UCSD-AML1 (cell line): Measurements from ENCODE around the gene GNAZ.

Experiments
- DNase-seq: peaks from one replicate; lab custom pipeline; 2025; ENCODE audit not compliant: unreplicated experiment; lab: John Stamatoyannopoulos, UW

The GNAZ gene

DNA sequence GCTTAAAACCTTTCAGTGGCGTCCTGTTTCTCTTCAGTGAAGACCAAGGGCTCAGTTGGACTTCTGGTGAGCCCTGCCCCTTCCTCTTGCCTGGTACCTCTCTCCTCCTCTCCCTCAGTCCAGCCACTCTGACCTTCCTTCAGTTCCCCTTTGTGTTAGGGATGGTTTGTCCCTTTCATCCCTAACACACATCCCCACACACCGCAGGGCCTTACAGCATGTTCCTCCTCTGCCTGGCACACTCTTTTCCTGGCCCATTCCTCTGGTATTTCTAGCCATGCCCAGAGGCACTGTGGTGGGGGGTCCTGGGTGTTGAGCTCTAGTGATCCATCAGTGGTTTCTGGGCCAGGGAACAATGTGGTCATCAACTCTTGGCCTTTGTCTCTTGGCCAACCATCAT lies 21.4 kb downstream of the GNAZ start:
- no peak for DNase-seq

DNA sequence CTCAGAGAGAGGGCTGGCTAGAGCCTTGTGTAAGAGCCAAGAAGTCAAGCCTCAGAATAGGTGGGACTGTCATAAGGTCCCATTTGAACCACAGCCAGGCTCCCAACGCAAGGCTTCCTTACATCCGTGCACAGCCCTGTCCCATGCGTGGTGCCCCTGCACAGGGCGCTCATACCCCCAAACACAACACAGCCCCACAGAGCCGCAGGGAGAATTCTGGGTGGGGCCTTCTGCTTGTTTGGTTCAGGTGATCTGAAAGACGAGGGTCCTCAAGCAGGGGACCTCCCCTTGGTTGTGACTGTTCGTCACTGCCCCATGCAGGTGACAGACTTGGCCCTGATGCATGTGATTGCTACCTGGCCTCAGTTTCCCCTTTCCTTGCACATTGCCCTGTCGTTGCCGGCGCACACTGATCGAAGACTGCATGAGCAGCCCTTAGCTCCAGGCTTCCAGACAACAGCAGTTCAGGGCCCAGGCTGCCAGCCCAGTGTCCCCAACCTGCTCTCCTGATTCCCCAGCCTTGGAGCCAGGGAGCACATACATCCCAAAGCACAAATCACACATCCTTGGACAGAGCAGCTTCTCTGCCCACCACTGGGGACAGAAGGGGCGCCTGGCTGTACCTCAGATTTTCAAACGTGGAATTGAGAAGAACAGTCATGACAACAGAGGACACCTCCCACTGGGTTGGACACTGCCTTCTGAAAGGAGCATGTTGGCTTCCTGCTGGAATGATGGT lies 22.1 kb downstream of the GNAZ start:
- DNase-seq, result no peak

DNA sequence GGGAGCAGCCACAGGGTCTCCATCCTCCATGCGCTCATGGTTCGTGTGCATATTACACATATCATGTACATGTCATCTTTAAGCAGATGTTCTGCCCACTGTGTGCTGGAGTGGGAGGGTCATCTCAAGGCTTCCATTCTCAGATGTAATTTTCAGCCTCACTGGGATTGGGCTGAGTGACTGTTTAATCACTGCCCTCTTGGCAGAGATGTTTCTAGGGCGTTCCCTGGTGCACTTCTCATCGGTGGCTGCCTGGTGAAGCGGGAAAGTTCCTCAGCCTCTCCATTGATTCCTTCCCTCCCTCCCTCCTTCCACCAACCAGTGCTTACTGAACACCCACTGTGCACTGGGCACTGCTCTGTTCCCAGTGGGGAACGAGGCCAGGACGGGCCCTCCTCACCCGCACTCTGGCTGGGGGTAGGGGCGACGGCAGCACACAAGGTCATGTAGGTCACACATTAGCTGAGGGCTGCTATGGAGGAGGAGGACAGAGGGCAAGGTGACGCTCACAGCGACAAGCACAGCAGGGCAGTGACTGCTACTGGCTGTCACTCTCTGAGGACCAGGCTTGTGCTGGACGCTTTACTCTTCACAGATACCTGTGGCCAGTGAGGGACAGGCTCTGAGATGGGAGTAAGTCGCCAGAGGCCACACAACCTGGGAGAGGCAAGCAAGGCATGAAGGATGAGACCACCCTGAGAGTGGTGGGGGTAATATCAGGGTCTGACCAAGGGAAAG lies 22.9 kb downstream of the GNAZ start:
- DNase-seq, result no peak

DNA sequence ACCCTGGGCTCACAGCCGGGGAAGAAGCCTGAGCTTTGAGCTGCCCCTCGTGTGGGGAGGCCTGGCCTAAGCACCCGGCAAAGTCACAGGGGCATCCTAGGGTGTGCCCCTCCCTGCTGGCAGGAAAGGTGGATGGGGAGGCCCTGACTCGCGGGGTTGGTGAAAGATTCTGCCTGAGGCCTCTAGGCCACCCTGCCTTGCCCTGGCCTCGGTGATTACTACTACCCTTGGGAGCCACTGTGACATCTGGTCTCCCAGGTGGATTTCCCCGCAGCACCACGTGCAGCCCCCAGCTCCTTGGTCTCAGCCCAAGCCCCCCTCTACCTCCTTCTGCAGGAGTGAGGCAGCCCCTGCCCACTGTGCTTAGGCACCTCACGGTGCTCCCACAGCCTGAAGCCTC lies 23.9 kb downstream of the GNAZ start:
- DNase-seq, result no peak

DNA sequence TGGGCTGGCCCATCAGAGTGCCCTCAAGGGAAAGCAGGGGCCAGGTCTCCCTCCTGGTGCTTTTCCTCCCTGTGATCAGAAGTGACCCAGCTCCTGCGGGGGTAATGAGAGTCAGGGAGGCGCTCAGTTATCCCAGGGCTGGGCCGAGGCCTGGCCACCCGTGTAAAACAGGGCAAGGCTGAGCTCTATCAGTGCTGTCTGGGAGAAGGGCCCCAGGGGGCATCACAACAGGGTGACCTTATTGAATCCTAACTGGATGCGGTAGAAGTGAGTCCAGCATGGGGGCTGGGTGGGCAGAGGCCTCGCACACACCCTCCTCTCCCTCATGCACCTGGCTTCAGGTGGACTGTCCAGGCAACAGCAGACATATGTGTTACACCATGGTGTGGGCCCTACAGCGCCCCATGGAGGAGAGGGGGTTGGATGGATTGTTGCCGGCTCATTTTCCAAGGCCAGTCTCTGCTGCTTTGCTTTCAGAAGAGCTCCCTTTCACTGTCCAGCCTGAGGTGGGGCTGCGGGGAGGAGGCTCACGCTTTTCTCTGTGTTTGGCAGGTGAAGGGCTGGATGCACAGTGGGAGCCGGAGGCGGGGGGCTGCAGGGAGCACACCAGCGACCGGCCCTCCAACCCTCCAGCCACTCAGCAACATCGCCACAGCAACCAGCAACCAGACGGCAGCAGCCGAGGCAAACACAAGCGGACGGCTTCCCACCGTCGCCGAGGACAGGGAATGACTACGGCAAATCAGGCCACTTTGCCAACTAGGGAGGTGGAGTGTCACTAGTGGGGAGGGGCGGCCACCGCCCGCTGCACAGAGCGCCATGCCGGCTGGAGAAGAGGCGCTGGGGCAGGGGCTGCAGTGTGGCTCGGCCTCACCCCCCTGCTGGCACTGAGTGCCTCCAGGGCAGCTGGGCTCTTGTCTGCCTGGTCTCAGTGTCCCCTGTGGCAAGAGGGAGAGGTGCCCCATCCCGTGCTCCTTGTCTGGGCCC lies 24.7 kb downstream of the GNAZ start:
- DNase-seq, result no peak

DNA sequence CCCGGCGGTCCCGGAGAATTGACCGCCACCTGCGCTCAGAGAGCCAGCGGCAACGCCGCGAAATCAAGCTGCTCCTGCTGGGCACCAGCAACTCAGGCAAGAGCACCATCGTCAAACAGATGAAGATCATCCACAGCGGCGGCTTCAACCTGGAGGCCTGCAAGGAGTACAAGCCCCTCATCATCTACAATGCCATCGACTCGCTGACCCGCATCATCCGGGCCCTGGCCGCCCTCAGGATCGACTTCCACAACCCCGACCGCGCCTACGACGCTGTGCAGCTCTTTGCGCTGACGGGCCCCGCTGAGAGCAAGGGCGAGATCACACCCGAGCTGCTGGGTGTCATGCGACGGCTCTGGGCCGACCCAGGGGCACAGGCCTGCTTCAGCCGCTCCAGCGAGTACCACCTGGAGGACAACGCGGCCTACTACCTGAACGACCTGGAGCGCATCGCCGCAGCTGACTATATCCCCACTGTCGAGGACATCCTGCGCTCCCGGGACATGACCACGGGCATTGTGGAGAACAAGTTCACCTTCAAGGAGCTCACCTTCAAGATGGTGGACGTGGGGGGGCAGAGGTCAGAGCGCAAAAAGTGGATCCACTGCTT lies 25.5 kb downstream of the GNAZ start:
- DNase-seq, result no peak

DNA sequence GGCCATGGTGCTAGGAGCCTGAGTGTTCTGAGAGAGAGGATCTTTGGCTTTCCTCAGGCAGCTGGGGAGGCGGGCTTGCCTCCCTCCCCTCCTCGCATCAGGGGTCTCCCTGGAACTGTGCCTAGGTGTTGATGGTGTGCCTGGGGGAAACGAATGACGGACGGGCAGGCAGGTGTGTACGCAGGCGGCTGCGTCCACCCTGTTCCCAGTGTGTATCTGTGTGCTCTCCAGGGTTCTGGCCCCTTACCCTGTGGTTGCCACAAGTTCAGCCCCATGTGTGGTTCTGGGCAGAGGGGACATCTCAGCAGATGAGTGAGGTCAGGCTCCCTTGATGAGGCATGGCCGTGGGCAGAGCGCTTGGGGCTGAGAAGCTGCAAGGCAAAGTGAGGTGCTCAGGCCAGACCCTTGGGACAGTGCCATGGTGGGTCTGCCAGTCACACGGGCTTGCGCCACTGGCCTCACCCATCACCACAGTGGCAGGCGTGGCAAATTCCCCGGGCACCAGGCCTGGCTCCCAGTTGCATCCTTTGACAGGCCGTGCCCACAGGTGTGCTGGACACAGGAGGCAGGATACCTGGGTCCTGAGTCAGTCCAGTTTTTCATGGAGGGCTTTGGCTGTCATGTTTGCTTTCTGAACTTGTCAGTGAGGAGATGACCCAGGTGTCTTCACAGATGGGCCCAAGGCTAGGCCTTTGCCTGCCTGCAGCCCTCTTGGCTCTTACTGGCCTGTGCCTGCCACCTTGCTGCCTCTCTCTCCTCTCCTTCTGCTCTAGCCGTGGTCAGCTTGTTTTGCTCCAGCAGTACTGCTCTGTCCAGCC lies 27.3 kb downstream of the GNAZ start:
- DNase-seq, result no peak

DNA sequence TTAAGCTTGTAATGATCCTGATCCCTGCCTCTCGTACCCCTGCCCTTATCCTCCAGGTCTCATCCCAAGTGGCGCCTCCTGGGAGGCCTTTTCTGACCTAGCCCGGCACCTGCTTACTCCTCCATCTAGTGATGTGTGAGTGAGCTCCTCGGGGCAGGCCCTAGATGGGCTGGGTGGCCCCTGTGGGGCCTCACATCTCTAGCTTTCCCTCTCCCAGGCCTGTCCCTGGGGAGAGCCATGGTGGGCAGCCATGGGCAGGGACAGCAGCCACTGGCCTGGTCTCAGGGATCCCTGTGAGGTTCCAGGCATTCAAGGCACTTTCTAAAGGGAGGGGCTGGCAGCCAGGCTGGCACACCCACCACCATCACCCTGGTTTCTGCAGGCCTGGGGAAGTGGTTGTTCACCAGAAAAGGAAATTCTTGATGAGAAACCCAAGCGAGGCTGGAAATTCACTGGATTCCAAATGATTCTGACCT lies 27.9 kb downstream of the GNAZ start:
- DNase-seq, result no peak

DNA sequence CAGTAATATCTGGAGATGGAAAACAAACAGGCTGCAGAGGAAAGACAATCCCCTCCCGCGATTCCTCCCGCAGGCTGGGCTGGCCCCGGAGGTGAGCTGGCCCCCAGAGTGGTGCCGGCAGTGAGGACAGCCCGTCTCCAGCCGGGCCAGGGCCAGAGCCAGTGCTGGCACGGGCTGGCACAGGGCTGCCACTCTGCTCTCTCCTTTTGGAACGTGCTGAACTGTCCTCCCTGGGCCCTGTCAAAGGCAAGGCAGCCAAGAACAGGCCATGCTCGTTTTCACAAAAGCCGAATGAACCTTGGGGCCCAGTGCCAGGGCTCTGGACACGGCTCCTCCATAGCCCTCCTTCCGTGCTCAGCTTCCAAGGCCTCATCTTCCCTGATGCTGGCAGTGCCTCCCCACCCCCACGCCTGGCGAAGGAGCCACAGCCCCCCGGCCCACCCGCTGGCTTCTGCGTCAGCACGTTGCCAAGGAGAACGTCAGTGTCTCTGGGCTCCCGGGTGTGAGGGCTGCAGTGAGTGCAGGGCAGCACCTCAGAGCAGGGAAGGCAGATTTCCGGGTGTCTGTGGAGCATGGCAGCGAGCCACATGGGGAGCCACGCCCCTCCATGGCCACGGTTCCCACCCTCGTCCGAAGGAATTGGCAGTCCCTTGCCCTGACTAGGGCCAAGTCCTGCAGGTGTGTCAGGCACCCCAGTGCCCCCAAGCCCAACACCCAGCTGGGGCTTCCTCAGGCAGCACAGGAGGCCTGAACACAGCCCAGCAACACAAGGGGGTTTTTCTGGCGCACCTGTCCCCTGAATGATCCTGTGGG lies 28.6 kb downstream of the GNAZ start:
- DNase-seq, result no peak

DNA sequence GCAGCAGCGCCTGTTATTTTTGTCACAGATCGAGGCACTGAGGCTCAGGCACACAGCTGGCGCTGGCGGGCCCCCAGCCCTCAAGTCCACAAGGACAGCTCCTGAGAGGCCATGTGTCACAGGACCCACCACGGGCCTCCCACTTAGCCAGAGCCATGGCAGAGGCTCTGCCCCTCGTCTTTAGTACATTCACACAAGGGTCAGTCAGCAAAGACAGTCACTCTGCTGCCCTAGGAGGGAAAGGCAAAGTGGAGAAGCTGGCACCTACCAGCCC lies 29.1 kb downstream of the GNAZ start:
- no peak for DNase-seq

DNA sequence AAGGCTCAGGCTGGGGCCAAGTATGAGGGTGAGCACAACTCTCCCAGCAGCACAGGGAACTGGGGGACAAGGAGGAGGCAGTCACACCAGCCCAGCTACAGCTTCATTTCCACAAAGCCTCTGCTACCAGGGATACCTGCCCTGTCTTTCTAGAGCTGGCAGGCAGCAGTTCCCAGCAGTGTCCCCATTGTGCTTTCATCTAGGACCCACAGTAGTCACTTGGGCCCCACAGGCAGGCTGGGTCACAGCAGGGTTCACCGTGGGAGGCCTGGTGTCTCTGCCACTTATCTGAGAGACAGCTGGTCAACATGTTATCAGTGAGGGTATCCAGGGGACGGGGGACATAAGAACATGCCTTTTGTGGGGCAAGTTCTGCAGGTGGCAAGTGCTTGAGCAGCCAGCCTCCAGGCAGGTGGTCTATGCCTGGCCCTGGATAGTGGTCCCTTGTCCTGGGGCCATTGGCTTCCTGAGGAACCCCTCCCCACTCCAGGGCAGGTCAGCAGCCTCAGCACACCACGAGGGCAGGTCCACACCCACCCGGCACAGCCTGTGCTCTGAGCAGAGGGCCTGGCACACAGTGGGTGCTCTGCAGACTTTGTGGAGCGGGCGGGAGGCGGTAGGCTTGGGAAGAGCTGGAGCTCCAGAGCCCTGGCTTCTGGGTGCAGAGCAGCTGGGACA lies 29.9 kb downstream of the GNAZ start:
- DNase-seq, result no peak

DNA sequence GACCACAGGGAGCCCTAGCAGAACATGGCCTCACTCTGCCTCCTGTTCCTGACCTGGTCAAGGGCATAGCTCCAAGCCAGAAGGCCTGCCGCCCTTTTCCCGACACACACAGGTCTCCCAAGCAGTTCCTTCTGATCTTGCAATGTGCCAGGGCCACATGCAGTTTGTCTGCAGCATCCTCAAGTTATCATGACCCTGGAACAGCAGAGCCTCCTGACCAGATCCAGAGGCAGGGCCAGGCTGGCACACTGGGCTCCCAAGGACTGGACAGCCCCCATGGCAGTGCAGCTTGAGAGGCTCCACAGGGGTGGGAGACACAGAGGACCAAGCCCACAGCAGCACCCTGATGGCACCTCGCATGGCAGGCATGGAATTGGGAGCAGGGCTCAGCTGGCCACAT lies 31.2 kb downstream of the GNAZ start:
- DNase-seq, result no peak

DNA sequence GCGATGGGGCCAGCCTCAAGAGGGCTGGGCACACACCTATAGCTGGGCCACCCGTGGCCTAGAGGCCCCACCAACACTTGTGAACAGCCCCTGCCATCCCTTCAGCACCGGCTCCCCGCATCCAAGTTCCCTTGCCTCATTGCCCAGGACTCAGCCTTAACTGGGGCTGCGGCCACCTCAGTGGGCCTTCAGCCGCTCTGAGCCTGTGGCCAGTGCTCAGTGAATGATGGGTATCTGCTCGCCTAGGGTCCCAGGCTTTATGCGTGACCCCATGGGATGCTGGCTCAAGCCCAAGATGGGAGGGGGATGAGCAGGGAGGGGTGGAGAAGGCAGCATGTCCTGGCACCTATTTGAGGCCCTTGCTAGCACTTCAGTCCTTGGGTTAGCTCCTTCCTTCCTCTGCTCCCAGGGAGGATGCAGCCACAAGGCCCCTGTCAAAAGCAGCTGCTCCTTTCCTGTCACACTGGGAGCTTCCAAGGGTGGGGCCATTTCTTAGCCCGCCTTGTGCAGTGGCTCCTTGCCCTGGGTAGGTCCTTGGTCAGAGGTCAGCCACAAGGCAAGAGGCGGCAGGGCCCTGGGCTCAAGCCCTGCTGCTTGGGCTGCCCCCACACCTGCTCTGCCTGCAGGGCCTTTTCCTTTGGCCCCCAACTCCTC lies 31.8 kb downstream of the GNAZ start:
- peak; percentile 23 for DNase-seq

DNA sequence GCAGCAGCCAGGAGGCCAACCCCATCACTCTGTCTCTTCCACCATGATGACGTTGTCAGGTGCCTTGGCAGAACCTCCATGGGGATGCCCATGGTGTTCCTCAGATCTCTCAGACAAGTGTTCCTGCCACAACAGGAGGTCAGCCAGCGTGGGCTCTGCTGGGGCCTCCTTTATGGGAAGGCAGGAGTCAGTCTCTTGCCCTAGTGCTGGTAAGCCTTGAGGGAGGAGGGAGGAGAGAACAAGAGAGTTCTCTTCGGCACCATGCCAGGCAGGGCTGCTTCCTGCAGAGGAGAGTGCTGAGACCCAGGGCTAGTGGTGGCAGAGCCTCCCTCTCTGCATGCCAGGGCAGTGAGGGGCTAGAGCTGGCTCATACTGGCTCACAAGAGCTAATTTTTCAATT lies 32.5 kb downstream of the GNAZ start:
- no peak for DNase-seq

DNA sequence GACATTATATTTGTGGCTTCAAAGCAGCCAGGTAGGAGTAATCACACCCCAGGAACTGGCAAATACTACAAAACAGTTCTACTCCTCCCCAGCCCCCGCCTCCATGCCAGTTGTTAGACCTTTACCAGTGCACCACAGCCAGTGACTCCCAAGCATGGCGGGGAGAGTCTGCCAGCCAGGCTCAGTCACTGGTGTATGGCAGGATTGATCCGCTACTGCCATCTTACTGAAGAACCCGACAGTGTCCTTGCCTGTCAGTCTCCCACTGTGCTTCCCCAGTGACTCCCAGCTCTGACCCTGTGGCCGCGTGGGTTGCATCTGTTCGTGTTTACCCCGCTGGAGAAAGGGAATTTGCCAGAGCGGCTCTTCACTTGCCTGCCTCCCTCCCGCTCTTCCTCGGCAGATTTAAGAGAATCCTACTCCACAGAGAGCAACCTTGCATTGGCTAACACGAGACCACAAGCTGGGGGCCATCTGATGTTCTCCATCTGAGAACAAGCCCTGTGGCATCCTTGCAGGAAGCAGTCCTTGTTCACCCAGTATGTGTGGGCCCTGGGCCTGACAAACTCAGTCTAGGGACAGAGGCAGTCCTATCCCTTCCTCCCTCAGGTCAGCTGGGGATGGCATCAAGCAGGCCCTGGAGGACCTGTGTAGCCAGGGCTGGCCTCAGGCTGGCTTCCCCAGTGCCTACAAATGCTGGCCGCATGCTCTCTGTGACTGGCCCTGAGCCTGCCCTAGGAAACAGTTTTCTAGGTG lies 33.1 kb downstream of the GNAZ start:
- no peak for DNase-seq

DNA sequence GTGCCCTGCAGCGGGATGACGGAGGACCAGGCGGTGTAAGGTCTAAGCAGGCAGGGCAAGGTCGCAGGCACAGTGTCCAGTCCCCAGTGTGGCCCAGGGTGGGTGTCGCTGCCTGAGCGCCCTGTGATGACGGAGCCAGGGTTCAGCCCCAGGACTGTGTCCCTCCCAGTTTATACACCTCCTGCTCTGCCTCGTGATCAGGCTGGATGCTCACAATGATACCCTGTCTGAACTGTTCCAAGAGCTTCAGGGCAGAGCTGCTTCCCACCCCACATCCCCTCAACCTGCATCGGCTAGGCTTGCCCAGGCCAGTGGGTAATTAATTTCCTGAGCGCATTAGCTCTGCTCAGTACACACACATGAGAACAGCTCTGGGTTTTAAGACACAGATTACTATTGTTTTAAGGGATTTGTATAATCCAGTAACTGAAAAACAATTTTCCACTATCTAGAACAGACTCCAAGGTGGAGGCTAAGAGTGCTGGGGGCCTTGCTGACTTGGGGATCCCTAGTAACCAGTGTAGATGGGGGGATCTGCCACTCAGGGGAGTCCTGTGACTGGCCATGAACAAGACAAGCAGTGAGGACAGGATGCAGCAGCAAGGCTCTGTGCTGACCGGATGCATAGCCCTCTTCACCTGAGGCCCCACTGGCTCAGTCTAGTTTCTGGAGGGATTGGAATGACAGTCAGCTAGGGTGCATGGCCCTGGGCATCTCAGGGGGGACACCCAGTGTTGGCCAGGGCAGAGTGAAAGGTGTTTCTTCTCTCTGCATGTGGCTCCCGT lies 34.1 kb downstream of the GNAZ start:
- no peak for DNase-seq

DNA sequence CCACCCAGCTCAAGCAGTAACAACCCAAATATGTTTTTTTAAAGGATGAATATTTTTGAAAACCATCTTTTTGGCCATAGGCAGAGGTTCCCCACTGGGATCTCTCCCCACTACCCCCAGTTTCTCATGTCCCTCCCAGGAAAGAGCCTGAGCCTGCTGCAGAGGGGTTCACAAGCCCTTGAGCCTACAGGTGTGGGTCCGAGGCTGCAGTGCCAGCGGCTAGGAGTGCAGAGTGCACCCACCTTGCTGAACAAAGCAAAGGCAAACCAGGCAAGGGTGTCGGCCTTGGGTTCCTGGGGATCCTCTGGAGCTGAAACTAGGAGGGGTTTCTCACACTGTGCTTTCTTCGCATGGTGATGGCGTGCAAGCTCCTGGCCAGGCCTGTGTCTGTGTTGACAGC lies 35.0 kb downstream of the GNAZ start:
- DNase-seq, result no peak
